Measurements from ENCODE around the gene UQCC2.

Gene UQCC2

GRCh38 chr6:33750244-33750991, 38.9 kb upstream of the UQCC2 start:
- Histone ChIP-seq H3K4me1 (ENCODE audit: control insufficient read depth in 1 of 2, insufficient read depth in 2 of 2, low read length in 2 of 2) (peaks cover under 1 to 3% of the 10 kb centered on the region in 2 donors), H3K4me3 (ENCODE audit: low read depth in 1 of 2, low read length in 2 of 2) (no peak overlapping the region), H3K27ac (ENCODE audit: low read length) (no peak overlapping the region), H3K36me3 (ENCODE audit: control insufficient read depth in 1 of 2, insufficient read depth in 2 of 2, low read length in 2 of 2) (no peaks in the 10 kb centered on the region), H3K27me3 (ENCODE audit: low read depth, low read length) (no peaks in the 10 kb centered on the region), H3K9me3 (ENCODE audit: control insufficient read depth in 1 of 2, low read length in 2 of 2) (no peaks in the 10 kb centered on the region)

- Histone ChIP-seq H3K4me1 (ENCODE audit: control insufficient read depth in 1 of 2, insufficient read depth in 2 of 2, low read length in 2 of 2) (peaks cover 5 to 10% of the 10 kb centered on the region in 2 donors), H3K4me3 (ENCODE audit: low read depth in 1 of 2, low read length in 2 of 2) (no peak overlapping the region), H3K27ac (ENCODE audit: low read length) (no peak overlapping the region), H3K27me3 (ENCODE audit: low read depth, low read length) (no peaks in the 10 kb centered on the region), H3K36me3 (ENCODE audit: control insufficient read depth in 1 of 2, insufficient read depth in 2 of 2, low read length in 2 of 2) (no peaks in the 10 kb centered on the region), H3K9me3 (ENCODE audit: control insufficient read depth in 1 of 2, low read length in 2 of 2) (no peaks in the 10 kb centered on the region)
Measured at GRCh38 chr6:33749401-33749800, 37.9 kb upstream of the UQCC2 start.

DNA sequence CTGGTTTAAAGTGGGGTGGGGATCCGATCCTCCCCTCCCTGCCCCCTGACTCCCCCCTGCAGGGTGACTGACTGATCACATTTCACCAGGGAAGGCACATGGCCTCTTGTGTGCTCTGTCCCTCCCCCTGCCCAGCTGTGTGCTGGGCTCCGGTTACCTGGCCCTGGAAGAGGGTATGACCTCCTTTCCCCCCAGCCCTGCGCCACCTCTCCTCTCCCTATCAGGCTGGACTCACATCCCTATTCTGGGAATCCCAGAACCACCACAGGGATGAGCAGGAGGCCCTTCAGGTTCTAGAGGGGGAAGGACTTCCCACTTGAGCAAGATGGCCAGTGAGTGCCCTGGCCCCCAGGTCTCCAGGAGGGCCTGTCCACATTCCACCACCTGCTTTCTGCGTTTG, 37.3 kb upstream of the UQCC2 start:
- Histone ChIP-seq H3K4me1 (ENCODE audit: control insufficient read depth in 1 of 2, insufficient read depth in 2 of 2, low read length in 2 of 2) (peaks cover 8 to 15% of the 10 kb centered on the region in 2 donors), H3K9me3 (ENCODE audit: control insufficient read depth in 1 of 2, low read length in 2 of 2) (no peaks in the 10 kb centered on the region), H3K36me3 (ENCODE audit: control insufficient read depth in 1 of 2, insufficient read depth in 2 of 2, low read length in 2 of 2) (no peaks in the 10 kb centered on the region), H3K27ac (ENCODE audit: low read length) (no peak overlapping the region), H3K4me3 (ENCODE audit: low read depth in 1 of 2, low read length in 2 of 2) (no peak overlapping the region), H3K27me3 (ENCODE audit: low read depth, low read length) (no peaks in the 10 kb centered on the region)

- Histone ChIP-seq H3K9me3 (ENCODE audit: control insufficient read depth in 1 of 2, low read length in 2 of 2) (no peaks in the 10 kb centered on the region), H3K27ac (ENCODE audit: low read length) (no peak overlapping the region), H3K4me3 (ENCODE audit: low read depth in 1 of 2, low read length in 2 of 2) (no peak overlapping the region), H3K27me3 (ENCODE audit: low read depth, low read length) (no peaks in the 10 kb centered on the region), H3K36me3 (ENCODE audit: control insufficient read depth in 1 of 2, insufficient read depth in 2 of 2, low read length in 2 of 2) (no peaks in the 10 kb centered on the region), H3K4me1 (ENCODE audit: control insufficient read depth in 1 of 2, insufficient read depth in 2 of 2, low read length in 2 of 2) (peaks cover 8 to 22% of the 10 kb centered on the region in 2 donors)
Measured at GRCh38 chr6:33747823-33748222, 36.3 kb upstream of the UQCC2 start.

DNA sequence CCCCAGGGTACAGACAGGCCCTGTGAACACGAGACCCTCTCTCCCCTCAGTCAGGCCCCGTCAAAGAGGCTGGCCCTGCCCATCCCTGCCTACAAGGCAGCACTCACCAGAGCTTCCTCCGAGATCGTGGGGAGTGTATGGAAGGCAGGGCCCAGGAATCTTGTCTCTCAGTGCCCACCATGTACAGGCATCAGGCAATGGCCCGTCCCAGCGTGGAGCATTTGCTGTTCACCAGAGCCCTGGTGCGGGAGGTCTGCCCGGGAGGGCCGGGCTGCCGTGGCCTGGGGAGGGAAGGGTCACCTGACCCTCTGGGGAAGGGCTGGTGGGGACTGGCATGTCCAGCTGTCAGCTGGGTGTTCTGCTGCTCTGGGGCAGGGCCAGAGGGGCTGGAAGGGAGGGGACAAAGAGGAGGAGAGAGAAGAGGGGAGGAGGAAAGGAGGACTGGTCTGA, 35.2 kb upstream of the UQCC2 start, which contains the start of gene IP6K3:
IP6K3 (minus strand) TSS at position 255 of the 450 bp plus-strand sequence. CDS start 11,429 bp downstream, outside the sequence.
- Histone ChIP-seq H3K27me3 (ENCODE audit: low read depth, low read length) (no peaks in the 10 kb centered on the region), H3K36me3 (ENCODE audit: control insufficient read depth in 1 of 2, insufficient read depth in 2 of 2, low read length in 2 of 2) (no peaks in the 10 kb centered on the region), H3K4me1 (ENCODE audit: control insufficient read depth in 1 of 2, insufficient read depth in 2 of 2, low read length in 2 of 2) (peaks cover 8 to 22% of the 10 kb centered on the region in 2 donors), H3K27ac (ENCODE audit: low read length) (peak within 1 kb of the TSS; percentile 88), H3K4me3 (ENCODE audit: low read depth in 1 of 2, low read length in 2 of 2) (peak within 1 kb of the TSS; percentile 46 to 52), H3K9me3 (ENCODE audit: control insufficient read depth in 1 of 2, low read length in 2 of 2) (no peaks in the 10 kb centered on the region)

DNA sequence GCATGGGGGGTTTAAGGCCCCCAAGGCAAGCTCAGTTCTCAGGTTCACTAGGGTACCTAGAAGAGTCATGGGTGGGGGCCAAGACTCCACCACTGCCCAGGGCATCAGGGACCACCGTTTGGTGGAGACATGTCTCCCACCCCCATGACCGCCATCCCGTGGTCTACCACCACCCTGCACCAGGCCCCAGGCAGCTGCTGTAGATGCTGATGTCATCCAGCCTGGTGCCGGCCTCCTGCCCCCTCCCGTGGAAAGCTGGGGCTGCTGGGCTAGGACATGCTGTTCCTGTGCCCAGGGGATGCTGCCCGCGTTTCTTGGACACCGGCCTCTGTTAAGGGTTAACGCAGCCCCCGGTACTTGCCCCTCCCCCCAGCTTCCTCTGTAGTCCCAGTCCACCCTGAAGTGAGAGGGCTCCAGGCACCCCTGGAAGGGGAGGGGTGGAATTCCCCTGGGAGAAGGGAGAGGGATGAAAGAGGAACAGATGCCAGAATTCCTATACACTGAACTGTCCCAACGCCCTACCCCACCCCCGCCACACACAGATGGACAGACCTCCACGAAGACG, 34.6 kb upstream of the UQCC2 start:
- no peaks in the 10 kb centered on the region for H3K36me3 ChIP-seq (ENCODE audit: control insufficient read depth in 1 of 2, insufficient read depth in 2 of 2, low read length in 2 of 2)
- H3K27me3 ChIP-seq (ENCODE audit: low read depth, low read length): no peaks in the 10 kb centered on the region
- peak overlapping the region; percentile 88 for H3K27ac ChIP-seq (ENCODE audit: low read length)
- peak overlapping the region; percentile 46 to 52 for H3K4me3 ChIP-seq (ENCODE audit: low read depth in 1 of 2, low read length in 2 of 2)
- H3K9me3 ChIP-seq (ENCODE audit: control insufficient read depth in 1 of 2, low read length in 2 of 2): no peaks in the 10 kb centered on the region
- H3K4me1 ChIP-seq (ENCODE audit: control insufficient read depth in 1 of 2, insufficient read depth in 2 of 2, low read length in 2 of 2): peaks cover 8 to 22% of the 10 kb centered on the region in 2 donors

GRCh38 chr6:33745548-33745947, 34.0 kb upstream of the UQCC2 start:
- no peaks in the 10 kb centered on the region for H3K27me3 ChIP-seq (ENCODE audit: low read depth, low read length)
- no peaks in the 10 kb centered on the region for H3K36me3 ChIP-seq (ENCODE audit: control insufficient read depth in 1 of 2, insufficient read depth in 2 of 2, low read length in 2 of 2)
- peak overlapping the region; percentile 88 for H3K27ac ChIP-seq (ENCODE audit: low read length)
- H3K4me1 ChIP-seq (ENCODE audit: control insufficient read depth in 1 of 2, insufficient read depth in 2 of 2, low read length in 2 of 2): peaks cover 8 to 22% of the 10 kb centered on the region in 2 donors
- no peaks in the 10 kb centered on the region for H3K9me3 ChIP-seq (ENCODE audit: control insufficient read depth in 1 of 2, low read length in 2 of 2)
- H3K4me3 ChIP-seq (ENCODE audit: low read depth in 1 of 2, low read length in 2 of 2): peak overlapping the region in 1 of 2 donors; percentile 23

DNA sequence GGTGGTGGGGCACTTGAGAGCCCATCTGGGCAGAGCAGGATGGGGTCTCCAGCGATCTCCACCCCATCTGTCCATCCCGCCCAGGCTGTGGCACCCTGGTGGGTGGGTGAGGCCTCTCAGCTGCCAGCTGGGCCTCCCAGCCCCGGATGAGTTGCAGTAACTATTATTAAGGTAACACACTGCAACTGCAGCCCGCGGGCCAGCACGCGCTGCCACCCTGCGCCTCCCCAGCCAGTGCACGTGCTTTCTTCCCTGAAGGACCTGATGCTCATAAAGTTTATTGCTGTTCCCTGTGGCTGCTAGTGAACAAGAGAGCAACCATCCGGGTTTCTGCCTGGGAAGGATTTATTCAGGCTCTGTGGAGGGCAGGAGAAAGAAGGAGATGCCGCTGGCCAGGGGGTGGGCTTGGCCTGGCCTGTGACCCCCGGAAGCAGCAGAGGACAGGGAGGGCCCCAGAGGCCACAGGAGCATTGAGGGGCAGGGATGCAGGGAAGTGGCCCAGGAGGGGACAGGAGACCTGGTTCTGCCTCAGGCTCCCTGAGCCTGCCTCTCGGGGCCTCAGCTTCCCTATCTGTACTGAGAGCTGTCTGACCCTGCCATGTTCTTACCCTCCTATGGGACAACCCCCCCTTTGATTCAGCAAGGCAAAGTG, 33.5 kb upstream of the UQCC2 start:
- Histone ChIP-seq H3K27me3 (ENCODE audit: low read depth, low read length) (no peaks in the 10 kb centered on the region), H3K27ac (ENCODE audit: low read length) (peak overlapping the region; percentile 88), H3K9me3 (ENCODE audit: control insufficient read depth in 1 of 2, low read length in 2 of 2) (no peaks in the 10 kb centered on the region), H3K4me1 (ENCODE audit: control insufficient read depth in 1 of 2, insufficient read depth in 2 of 2, low read length in 2 of 2) (peaks cover 8 to 22% of the 10 kb centered on the region in 2 donors), H3K36me3 (ENCODE audit: control insufficient read depth in 1 of 2, insufficient read depth in 2 of 2, low read length in 2 of 2) (no peaks in the 10 kb centered on the region), H3K4me3 (ENCODE audit: low read depth in 1 of 2, low read length in 2 of 2) (no peak overlapping the region)

DNA sequence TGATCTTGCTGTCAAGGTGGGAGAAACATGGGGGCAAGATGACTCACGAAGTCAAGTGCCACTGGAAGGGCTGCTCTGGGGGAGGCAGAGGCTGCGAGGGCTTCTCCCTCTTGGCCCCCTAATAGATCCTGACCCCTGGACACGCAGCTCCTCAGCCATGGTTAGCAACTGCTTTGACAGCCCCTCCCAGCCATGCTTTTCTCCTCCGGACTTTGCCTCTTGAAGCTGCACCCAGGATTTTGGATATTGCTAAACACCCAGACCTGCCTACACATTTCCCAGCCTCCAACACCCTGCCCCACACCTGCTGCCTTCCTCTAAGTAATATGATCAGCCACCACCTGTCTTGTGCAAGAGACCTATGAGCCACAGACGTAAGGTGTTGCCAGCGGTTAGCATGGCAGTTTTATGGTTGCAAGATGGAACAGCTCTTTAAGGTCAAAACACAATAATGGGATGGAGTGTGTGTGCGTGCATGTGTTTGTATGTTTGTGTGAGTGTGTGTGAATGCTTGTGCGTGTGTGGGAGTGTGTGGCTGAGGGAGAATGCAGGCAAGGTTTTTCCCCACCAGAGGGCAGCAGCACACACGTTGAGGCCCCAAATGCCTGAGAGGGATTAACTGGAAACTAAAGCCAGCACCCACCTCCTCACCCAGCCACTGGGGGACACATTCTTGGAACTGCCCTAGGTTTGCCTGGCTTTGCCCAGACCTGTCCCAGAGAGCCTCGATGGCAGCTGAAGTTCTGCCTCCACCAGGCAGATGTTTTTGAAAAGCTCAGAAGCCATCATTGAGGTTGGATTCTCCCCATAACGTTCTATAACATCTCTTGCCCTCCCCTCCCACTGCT, 32.7 kb upstream of the UQCC2 start:
- Histone ChIP-seq H3K27me3 (ENCODE audit: low read depth, low read length) (no peaks in the 10 kb centered on the region), H3K4me3 (ENCODE audit: low read depth in 1 of 2, low read length in 2 of 2) (no peak overlapping the region), H3K27ac (ENCODE audit: low read length) (no peak overlapping the region), H3K9me3 (ENCODE audit: control insufficient read depth in 1 of 2, low read length in 2 of 2) (no peaks in the 10 kb centered on the region), H3K4me1 (ENCODE audit: control insufficient read depth in 1 of 2, insufficient read depth in 2 of 2, low read length in 2 of 2) (peaks cover 8 to 22% of the 10 kb centered on the region in 2 donors), H3K36me3 (ENCODE audit: control insufficient read depth in 1 of 2, insufficient read depth in 2 of 2, low read length in 2 of 2) (no peaks in the 10 kb centered on the region)

DNA sequence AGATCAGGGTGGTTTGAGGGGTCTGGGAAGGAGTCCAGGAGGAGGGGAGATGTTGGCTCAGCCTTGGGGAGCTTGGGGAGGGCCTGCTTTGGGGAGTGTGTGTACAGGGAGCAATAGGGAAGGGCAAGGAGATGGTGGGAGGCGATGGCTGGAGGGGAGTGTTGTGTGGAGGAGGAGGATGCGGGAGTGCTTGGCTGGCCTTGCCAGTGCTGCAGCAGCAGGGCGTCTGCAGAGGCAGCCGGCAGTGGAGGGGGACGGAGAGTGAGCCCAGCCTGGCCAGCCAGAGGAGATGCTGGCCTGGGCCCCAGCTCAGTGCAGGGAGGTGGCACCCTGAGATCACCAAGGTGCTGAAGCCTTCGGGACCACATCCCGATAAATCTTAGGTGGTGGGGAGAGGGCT, 31.3 kb upstream of the UQCC2 start:
- Histone ChIP-seq H3K4me3 (ENCODE audit: low read depth in 1 of 2, low read length in 2 of 2) (no peak overlapping the region), H3K36me3 (ENCODE audit: control insufficient read depth in 1 of 2, insufficient read depth in 2 of 2, low read length in 2 of 2) (no peaks in the 10 kb centered on the region), H3K9me3 (ENCODE audit: control insufficient read depth in 1 of 2, low read length in 2 of 2) (no peaks in the 10 kb centered on the region), H3K4me1 (ENCODE audit: control insufficient read depth in 1 of 2, insufficient read depth in 2 of 2, low read length in 2 of 2) (peaks cover 8 to 19% of the 10 kb centered on the region in 2 donors), H3K27me3 (ENCODE audit: low read depth, low read length) (no peaks in the 10 kb centered on the region), H3K27ac (ENCODE audit: low read length) (no peak overlapping the region)

DNA sequence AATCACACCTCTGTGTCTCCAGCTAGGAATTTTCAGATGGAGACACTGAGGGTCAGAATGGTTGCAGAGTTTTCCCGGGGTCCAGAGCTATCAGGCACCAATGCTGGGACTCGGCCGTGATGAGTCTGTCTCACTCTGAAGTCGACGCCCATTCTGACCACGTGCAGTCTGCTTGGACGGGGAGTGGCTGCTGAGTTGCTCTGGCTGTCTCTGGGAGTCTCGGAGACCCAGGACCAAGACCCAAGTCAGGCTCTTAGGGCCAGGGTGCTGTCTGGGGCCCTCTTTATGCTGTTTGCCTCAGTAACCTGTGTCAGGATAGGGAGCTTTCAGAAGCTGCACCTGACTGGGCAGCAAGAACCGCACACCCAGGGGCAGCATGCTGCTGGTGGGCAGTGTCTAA, 30.6 kb upstream of the UQCC2 start:
- no peaks in the 10 kb centered on the region for H3K27me3 ChIP-seq (ENCODE audit: low read depth, low read length)
- no peaks in the 10 kb centered on the region for H3K9me3 ChIP-seq (ENCODE audit: control insufficient read depth in 1 of 2, low read length in 2 of 2)
- no peaks in the 10 kb centered on the region for H3K36me3 ChIP-seq (ENCODE audit: control insufficient read depth in 1 of 2, insufficient read depth in 2 of 2, low read length in 2 of 2)
- H3K27ac ChIP-seq (ENCODE audit: low read length): no peak overlapping the region
- H3K4me1 ChIP-seq (ENCODE audit: control insufficient read depth in 1 of 2, insufficient read depth in 2 of 2, low read length in 2 of 2): peaks cover 8 to 19% of the 10 kb centered on the region in 2 donors
- no peak overlapping the region for H3K4me3 ChIP-seq (ENCODE audit: low read depth in 1 of 2, low read length in 2 of 2)

Measured in muscle layer of duodenum (tissue), 2 donors.